IMR-90 (cell line): ENCODE measurements around the gene MTMR3. TPM values are rescaled to one million over a fixed set of nuclear protein-coding genes. Genes with fewer than 3 reads are reported as not detected.

Experiments used
- ATAC-seq: fragments of 200-7000 bp; cut with Tn5 transposase; 2 replicates; pipeline ENCODE4 v1.9.1; 2020; ENCODE audit warnings: low read depth, mild to moderate bottlenecking, moderate library complexity
- BruUV-seq: library from RNA; stranded (reverse); fragments of 400-500 nt; replicated peaks from 2 replicates; lab custom pipeline; 2021; lab: Mats Ljungman, UMichigan
- CTCF ChIA-PET: fragments of 300-600 bp; formaldehyde crosslinking; extraction: SDS; loops from one replicate; lab custom pipeline; 2021; ENCODE audit warnings: antibody characterized with exemption; lab: Yijun Ruan, JAX
- POLR2A ChIA-PET: fragments of 300-600 bp; sonication (Branson Sonifier 250); formaldehyde crosslinking; loops from one replicate; lab custom pipeline; 2022; ENCODE audit warnings: antibody characterized with exemption; ENCODE audit not compliant: unreplicated experiment; lab: Charles Lee
- DNase-seq: peaks from one replicate; pipeline ENCODE4 v3.0.0; 2013
- H2AFZ ChIP-seq: replicated peaks from 2 replicates; pipeline ENCODE3; 2013; ENCODE audit warnings: low read length, mild to moderate bottlenecking; ENCODE audit not compliant: poor library complexity
- H2AK5ac ChIP-seq: 2 replicates; pipeline ENCODE4 v1.6.1; 2013; ENCODE audit warnings: low read depth, low read length, inconsistent platforms
- H2AK9ac ChIP-seq: replicated peaks from 2 replicates; pipeline ENCODE3; 2013; ENCODE audit warnings: mild to moderate bottlenecking, low read depth, low read length, moderate library complexity; ENCODE audit not compliant: poor library complexity
- H2BK120ac ChIP-seq: 2 replicates; pipeline ENCODE4 v1.6.1; 2013; ENCODE audit warnings: low read depth, low read length, inconsistent platforms
- H2BK15ac ChIP-seq: 3 replicates; pipeline ENCODE4 v1.6.1; 2013; ENCODE audit warnings: low read depth, low read length, inconsistent platforms
- H2BK20ac ChIP-seq: 2 replicates; pipeline ENCODE4 v1.6.1; 2013; ENCODE audit warnings: low read depth, mild to moderate bottlenecking, inconsistent platforms, low read length, moderate library complexity
- H2BK5ac ChIP-seq: 2 replicates; pipeline ENCODE4 v1.6.1; 2013; ENCODE audit warnings: mild to moderate bottlenecking, low read depth, low read length, inconsistent platforms; ENCODE audit not compliant: poor library complexity, severe bottlenecking
- H3K14ac ChIP-seq: replicated peaks from 2 replicates; pipeline ENCODE4 v1.6.1; 2013; ENCODE audit warnings: low read depth, low read length, inconsistent platforms
- H3K18ac ChIP-seq: 2 replicates; pipeline ENCODE4 v1.6.1; 2013; ENCODE audit warnings: low read depth, low read length, control low read depth
- H3K23ac ChIP-seq: 2 replicates; pipeline ENCODE4 v1.6.1; 2013; ENCODE audit warnings: low read depth, low read length, inconsistent platforms
- H3K27ac ChIP-seq: 2 replicates; pipeline ENCODE4 v1.5.1; 2013; ENCODE audit warnings: mild to moderate bottlenecking, control low read depth, low read length; ENCODE audit not compliant: insufficient read depth
- H3K27me3 ChIP-seq: 2 replicates; pipeline ENCODE4 v1.6.1; 2013; ENCODE audit warnings: low read length; ENCODE audit not compliant: control insufficient read depth, insufficient read depth
- H3K36me3 ChIP-seq: 2 replicates; pipeline ENCODE4 v1.6.1; 2013; ENCODE audit warnings: low read length, mixed read lengths; ENCODE audit not compliant: control insufficient read depth, insufficient read depth
- H3K4ac ChIP-seq: 2 replicates; pipeline ENCODE4 v1.6.1; 2013; ENCODE audit warnings: low read depth, low read length, inconsistent platforms
- H3K4me1 ChIP-seq: 2 replicates; pipeline ENCODE4 v1.6.1; 2013; ENCODE audit warnings: low read length, mixed read lengths; ENCODE audit not compliant: control insufficient read depth, insufficient read depth
- H3K4me2 ChIP-seq: 2 replicates; pipeline ENCODE4 v1.6.1; 2013; ENCODE audit warnings: low read depth, mild to moderate bottlenecking, control low read depth, low read length, moderate library complexity
- H3K4me3 ChIP-seq: 2 replicates; pipeline ENCODE4 v1.5.1; 2013; ENCODE audit warnings: low read depth, mild to moderate bottlenecking, control low read depth, low read length, moderate library complexity; ENCODE audit not compliant: insufficient read depth
- H3K56ac ChIP-seq: 2 replicates; pipeline ENCODE4 v1.6.1; 2013; ENCODE audit warnings: low read length, inconsistent platforms; ENCODE audit not compliant: insufficient read depth; ENCODE audit errors: extremely low read depth
- H3K79me1 ChIP-seq, 2 experiments: 2 replicates each; pipeline ENCODE4 v1.6.1; 2013; ENCODE audit warnings: low read length in 2 of 2, inconsistent platforms in 1 of 2, low read depth in 1 of 2
- H3K9ac ChIP-seq: 2 replicates; pipeline ENCODE4 v1.6.1; 2013; ENCODE audit warnings: low read depth, low read length, control low read depth
- H3K9me1 ChIP-seq: 2 replicates; pipeline ENCODE4 v1.6.1; 2013; ENCODE audit warnings: low read length, inconsistent platforms; ENCODE audit not compliant: insufficient read depth
- H3K9me3 ChIP-seq: 2 replicates; pipeline ENCODE4 v1.6.1; 2013; ENCODE audit warnings: low read length; ENCODE audit not compliant: control insufficient read depth, insufficient read depth
- H4K20me1 ChIP-seq: 2 replicates; pipeline ENCODE4 v1.6.1; 2013; ENCODE audit warnings: low read length, inconsistent platforms; ENCODE audit not compliant: insufficient read depth
- H4K5ac ChIP-seq: 2 replicates; pipeline ENCODE4 v1.6.1; 2013; ENCODE audit warnings: mild to moderate bottlenecking, low read depth, low read length, control low read depth
- H4K8ac ChIP-seq, 2 experiments: 2 replicates each; pipeline ENCODE4 v1.6.1; 2013; ENCODE audit warnings: low read depth in 2 of 2, low read length in 2 of 2, control low read depth in 1 of 2, inconsistent platforms in 1 of 2
- H4K91ac ChIP-seq: 2 replicates; pipeline ENCODE4 v1.6.1; 2013; ENCODE audit warnings: low read depth, low read length, inconsistent platforms; ENCODE audit not compliant: insufficient read depth
- BHLHE40 ChIP-seq: fragments of 150-350 bp; IDR thresholded peaks from 2 replicates; pipeline ENCODE4 v1.6.1; 2016; ENCODE audit warnings: mild to moderate bottlenecking, low read depth, low read length
- CEBPB ChIP-seq: IDR thresholded peaks from 2 replicates; pipeline ENCODE4 v1.6.1; 2012; ENCODE audit warnings: low read depth, low read length, improper control_type of control experiment
- CHD1 ChIP-seq: IDR thresholded peaks from 2 replicates; pipeline ENCODE4 v1.6.1; 2012; ENCODE audit warnings: low read depth, low read length, improper control_type of control experiment
- FOS ChIP-seq: fragments of 150-350 bp; IDR thresholded peaks from 2 replicates; pipeline ENCODE4 v1.6.1; 2016; ENCODE audit warnings: low read depth, low read length
- MAFK ChIP-seq: IDR thresholded peaks from 2 replicates; pipeline ENCODE4 v1.6.1; 2012; ENCODE audit warnings: low read depth, low read length, improper control_type of control experiment
- MXI1 ChIP-seq: IDR thresholded peaks from 2 replicates; pipeline ENCODE4 v1.6.1; 2012; ENCODE audit warnings: low read depth, mild to moderate bottlenecking, low read length, moderate library complexity, borderline replicate concordance
- NFE2L2 ChIP-seq: fragments of 150-350 bp; IDR thresholded peaks from 2 replicates; pipeline ENCODE4 v1.6.1; 2016; ENCODE audit warnings: low read depth, mild to moderate bottlenecking, low read length
- RAD21 ChIP-seq: IDR thresholded peaks from 2 replicates; pipeline ENCODE4 v1.6.1; 2012; ENCODE audit warnings: low read length, improper control_type of control experiment
- SMC3 ChIP-seq: fragments of 150-350 bp; IDR thresholded peaks from 2 replicates; pipeline ENCODE4 v1.6.1; 2016; ENCODE audit warnings: low read depth, mild to moderate bottlenecking, antibody characterized with exemption, low read length, moderate library complexity
- WGBS, 2 experiments: methylation state at CpG; one replicate each; pipeline versions ENCODE4 v1.1.5 to v1.1.7; 2013; ENCODE audit warnings: missing lambda C conversion rate in 2 of 2; ENCODE audit not compliant: insufficient read length in 1 of 2; ENCODE audit errors: extremely low coverage in 2 of 2; 5-methylcytosine and 5-hydroxymethylcytosine counted together
- dilution Hi-C: fragments of 300-500 bp; cut with HindIII; formaldehyde crosslinking; loops from one replicate; pipeline ENCODE4 v1.14.3; 2018; ENCODE audit warnings: low sequenced_read_pairs; ENCODE audit not compliant: unreplicated experiment
- in situ Hi-C: fragments of 300-500 bp; cut with MboI; formaldehyde crosslinking; loops from 3 replicates; pipeline ENCODE4 v1.14.3; 2019; ENCODE audit warnings: low sequenced_read_pairs, inconsistent platforms, mixed read lengths
- intact Hi-C: fragments of 100-400 bp; cut with micrococcal nuclease; formaldehyde crosslinking; loops from 2 replicates; pipeline ENCODE4 v1.10.0; 2022
- polyA plus RNA-seq, 3 experiments: library from polyadenylated mRNA; depleted of rRNA; stranded (reverse); fragments of >200 nt; gene quantifications; 2 replicates each; pipeline ENCODE4 v1.2.3, GENCODE V29; 2012; ENCODE audit warnings: low replicate concordance in 1 of 3
- total RNA-seq: library from RNA; depleted of rRNA; stranded (reverse); fragments of >200 nt; gene quantifications from 2 replicates; pipeline ENCODE4 v1.2.3, GENCODE V29; 2012
- TF ChIP-seq, protein P1 (sequence below): conservative IDR thresholded peaks from 2 replicates; pipeline ENCODE4 v1.5.1; 2012; ENCODE audit warnings: mild to moderate bottlenecking, low read depth, low read length, improper control_type of control experiment
- TF ChIP-seq, protein P2 (sequence below): fragments of 150-350 bp; IDR thresholded peaks from 2 replicates; pipeline ENCODE4 v1.6.1; 2016; ENCODE audit warnings: low read depth, mild to moderate bottlenecking, low read length, moderate library complexity, borderline replicate concordance

The MTMR3 gene
- total and polyA plus RNA-seq, 2 of the 4 experiments (the other 2 are of a cell fraction): 21.3 to 29.4 TPM

DNA sequence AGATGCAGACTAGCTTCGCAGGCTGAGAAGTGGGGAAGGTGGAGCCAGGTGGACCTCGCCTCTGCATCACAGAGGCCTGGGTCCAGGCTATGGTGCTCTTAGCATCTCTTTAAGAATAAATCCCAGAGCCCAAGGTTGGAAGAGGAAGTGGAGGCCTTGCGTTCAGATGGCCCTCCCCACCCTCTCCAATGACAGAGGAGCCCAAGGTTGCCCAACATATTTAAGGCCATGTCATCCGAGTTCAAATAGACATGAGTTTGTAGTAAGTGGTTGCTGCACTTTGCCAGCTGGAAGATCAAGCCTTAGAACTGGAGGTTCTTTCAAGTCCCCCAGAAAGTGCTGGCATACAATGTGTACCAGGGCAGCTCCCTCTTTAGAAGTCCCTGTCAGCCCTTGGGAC, 150.2 kb downstream of the MTMR3 start:
- Histone ChIP-seq H2BK15ac (no peak overlapping the region), H4K20me1 (no peaks in the 10 kb centered on the region), H3K9ac (no peak overlapping the region), H3K27ac (no peak overlapping the region), H3K9me1 (peaks cover 15% of the 10 kb centered on the region), H3K23ac (no peak overlapping the region), H4K5ac (no peak overlapping the region), H3K27me3 (no peaks in the 10 kb centered on the region), H2AK9ac (no peak overlapping the region), H2BK20ac (no peak overlapping the region), H2AK5ac (no peak overlapping the region), H3K79me1 (no peaks in the 10 kb centered on the region; a peak in 1 of 4 replicates), H3K18ac (no peak overlapping the region), H3K56ac (no peak overlapping the region), H2AFZ (no peak overlapping the region), H4K91ac (no peak overlapping the region), H2BK5ac (no peak overlapping the region), H2BK120ac (no peak overlapping the region), H3K4ac (no peak overlapping the region), H3K4me3 (no peak overlapping the region), H3K14ac (no peak overlapping the region), H3K4me1 (peaks cover 3% of the 10 kb centered on the region), H3K9me3 (no peaks in the 10 kb centered on the region), H4K8ac (no peak overlapping the region), H3K4me2 (no peak overlapping the region), H3K36me3 (peaks cover 8% of the 10 kb centered on the region; the same call in 1 of the 2 replicates)
- ChIA-PET POLR2A (no interaction called here), CTCF (no interaction called here)
- ATAC-seq (no peak), DNase-seq (no peak)
- in situ Hi-C loops: no loop called here
- TF ChIP-seq CHD1: no peak
- no peak for TF ChIP-seq NFE2L2
- TF ChIP-seq, protein P1, sequence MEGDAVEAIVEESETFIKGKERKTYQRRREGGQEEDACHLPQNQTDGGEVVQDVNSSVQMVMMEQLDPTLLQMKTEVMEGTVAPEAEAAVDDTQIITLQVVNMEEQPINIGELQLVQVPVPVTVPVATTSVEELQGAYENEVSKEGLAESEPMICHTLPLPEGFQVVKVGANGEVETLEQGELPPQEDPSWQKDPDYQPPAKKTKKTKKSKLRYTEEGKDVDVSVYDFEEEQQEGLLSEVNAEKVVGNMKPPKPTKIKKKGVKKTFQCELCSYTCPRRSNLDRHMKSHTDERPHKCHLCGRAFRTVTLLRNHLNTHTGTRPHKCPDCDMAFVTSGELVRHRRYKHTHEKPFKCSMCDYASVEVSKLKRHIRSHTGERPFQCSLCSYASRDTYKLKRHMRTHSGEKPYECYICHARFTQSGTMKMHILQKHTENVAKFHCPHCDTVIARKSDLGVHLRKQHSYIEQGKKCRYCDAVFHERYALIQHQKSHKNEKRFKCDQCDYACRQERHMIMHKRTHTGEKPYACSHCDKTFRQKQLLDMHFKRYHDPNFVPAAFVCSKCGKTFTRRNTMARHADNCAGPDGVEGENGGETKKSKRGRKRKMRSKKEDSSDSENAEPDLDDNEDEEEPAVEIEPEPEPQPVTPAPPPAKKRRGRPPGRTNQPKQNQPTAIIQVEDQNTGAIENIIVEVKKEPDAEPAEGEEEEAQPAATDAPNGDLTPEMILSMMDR: no peak
- TF ChIP-seq, protein P2, sequence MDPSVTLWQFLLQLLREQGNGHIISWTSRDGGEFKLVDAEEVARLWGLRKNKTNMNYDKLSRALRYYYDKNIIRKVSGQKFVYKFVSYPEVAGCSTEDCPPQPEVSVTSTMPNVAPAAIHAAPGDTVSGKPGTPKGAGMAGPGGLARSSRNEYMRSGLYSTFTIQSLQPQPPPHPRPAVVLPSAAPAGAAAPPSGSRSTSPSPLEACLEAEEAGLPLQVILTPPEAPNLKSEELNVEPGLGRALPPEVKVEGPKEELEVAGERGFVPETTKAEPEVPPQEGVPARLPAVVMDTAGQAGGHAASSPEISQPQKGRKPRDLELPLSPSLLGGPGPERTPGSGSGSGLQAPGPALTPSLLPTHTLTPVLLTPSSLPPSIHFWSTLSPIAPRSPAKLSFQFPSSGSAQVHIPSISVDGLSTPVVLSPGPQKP: no peak
- no peak for TF ChIP-seq RAD21
- TF ChIP-seq SMC3: no peak
- no peak for TF ChIP-seq FOS
- no peak for TF ChIP-seq BHLHE40
- TF ChIP-seq MAFK: no peak
- no peak for TF ChIP-seq CEBPB
- TF ChIP-seq MXI1: no peak
- no TSS peak for BruUV-seq
- dilution Hi-C loops: loop anchor here (25.0 kb wide), 1 partner anchor 346 kb away; no protein-coding TSS in a partner anchor
- intact Hi-C loops: no loop called here
- WGBS, 2 experiments: 80% methylated on average over 1 of the region's 4 CpGs; no CpG with 5 or more reads in 1 of the 2 experiments
